Lung (tissue), 12 donors: ENCODE results near the gene FOXC2. TPM values are rescaled to one million over a fixed set of nuclear protein-coding genes. Genes with fewer than 3 reads are reported as not detected.

Source experiments
- ATAC-seq: fragments of 200-7000 bp; cut with Tn5 transposase; one replicate; pipeline ENCODE4 v1.9.1; 2020; ENCODE audit warnings: moderate number of reproducible peaks; ENCODE audit not compliant: insufficient read depth, low FRiP score
- DNase-seq, 3 donors: peaks; one replicate each; pipeline ENCODE4 v3.0.0-alpha.2; 2013 to 2017
- H3K27ac ChIP-seq, 2 donors: one replicate each; pipeline ENCODE4 v1.5.1; 2013; ENCODE audit warnings: mild to moderate bottlenecking in 2 of 2, moderate library complexity in 2 of 2, control low read depth in 1 of 2, inconsistent platforms in 1 of 2, low read depth in 1 of 2, low read length in 1 of 2
- H3K27me3 ChIP-seq, 3 donors: one replicate each; pipeline ENCODE4 v1.5.1; 2013; ENCODE audit warnings: low read length in 2 of 3; ENCODE audit not compliant: control insufficient read depth in 3 of 3, insufficient read depth in 3 of 3
- H3K36me3 ChIP-seq, 4 donors: one replicate each; pipeline ENCODE4 v1.5.1; 2013; ENCODE audit warnings: low read length in 4 of 4, mild to moderate bottlenecking in 1 of 4, moderate library complexity in 1 of 4; ENCODE audit not compliant: control insufficient read depth in 4 of 4, insufficient read depth in 4 of 4
- H3K4me1 ChIP-seq, 5 donors: one replicate each; pipeline ENCODE4 v1.5.1; 2013; ENCODE audit warnings: low read length in 5 of 5, mild to moderate bottlenecking in 2 of 5, moderate library complexity in 1 of 5; ENCODE audit not compliant: control insufficient read depth in 5 of 5, insufficient read depth in 5 of 5
- H3K4me3 ChIP-seq: one replicate; pipeline ENCODE4 v1.5.1; 2013; ENCODE audit warnings: mild to moderate bottlenecking, control low read depth, moderate library complexity
- H3K9ac ChIP-seq, 2 donors: one replicate each; pipeline ENCODE4 v1.5.1; 2013; ENCODE audit warnings: low read length in 2 of 2, control low read depth in 1 of 2; ENCODE audit not compliant: insufficient read depth in 1 of 2
- H3K9me3 ChIP-seq, 4 donors: one replicate each; pipeline ENCODE4 v1.5.1; 2013; ENCODE audit warnings: low read length in 3 of 4, mild to moderate bottlenecking in 1 of 4, moderate library complexity in 1 of 4; ENCODE audit not compliant: control insufficient read depth in 4 of 4, insufficient read depth in 3 of 4
- WGBS, 2 donors: extraction: QIAGEN DNeasy Blood & Tissue Kit; methylation state at CpG; one replicate each; pipeline ENCODE4 v1.1.7; 2013; 5-methylcytosine and 5-hydroxymethylcytosine counted together
- polyA plus RNA-seq, 2 donors: library from polyadenylated mRNA; stranded (reverse); fragments of 200-250 nt; gene quantifications; one replicate each; pipeline ENCODE4 v1.2.1, GENCODE V29; 2013
- total RNA-seq, 2 donors: library from RNA; depleted of rRNA in 1 of 2; stranded (reverse); fragments of >200 nt in 1 of 2; gene quantifications; one replicate each; pipeline ENCODE4 v1.2.1, GENCODE V29; 2014 to 2021
- TF ChIP-seq, protein P1 (sequence below): IDR thresholded peaks from 2 replicates; pipeline ENCODE4 v1.5.1; 2012; ENCODE audit warnings: mild to moderate bottlenecking; ENCODE audit errors: control extremely low read depth, extremely low read depth
- donor health status: control.
- donor health status: control.
- donor health status: Bipolar disorder and iron deficiency.
- donor health status: healthy.
- donor health status: DM: yes; HTN: yes; CAD: no.

The FOXC2 gene
- total and polyA plus RNA-seq, 4 donors, result 0.37 to 2.7 (median 0.63) TPM

GRCh38 chr16:86572041-86572521, 5.5 kb downstream of the FOXC2 start:
- peaks cover 0 to 17% (median 7%) of the 10 kb centered on the region in 5 donors for H3K4me1 ChIP-seq
- H3K27me3 ChIP-seq, result peaks cover 9 to 66% (median 64%) of the 10 kb centered on the region in 3 donors
- H3K4me3 ChIP-seq, result no peak overlapping the region
- H3K9me3 ChIP-seq, result peaks cover 0 to 2% (median 0%) of the 10 kb centered on the region in 4 donors
- TF ChIP-seq, protein P1, sequence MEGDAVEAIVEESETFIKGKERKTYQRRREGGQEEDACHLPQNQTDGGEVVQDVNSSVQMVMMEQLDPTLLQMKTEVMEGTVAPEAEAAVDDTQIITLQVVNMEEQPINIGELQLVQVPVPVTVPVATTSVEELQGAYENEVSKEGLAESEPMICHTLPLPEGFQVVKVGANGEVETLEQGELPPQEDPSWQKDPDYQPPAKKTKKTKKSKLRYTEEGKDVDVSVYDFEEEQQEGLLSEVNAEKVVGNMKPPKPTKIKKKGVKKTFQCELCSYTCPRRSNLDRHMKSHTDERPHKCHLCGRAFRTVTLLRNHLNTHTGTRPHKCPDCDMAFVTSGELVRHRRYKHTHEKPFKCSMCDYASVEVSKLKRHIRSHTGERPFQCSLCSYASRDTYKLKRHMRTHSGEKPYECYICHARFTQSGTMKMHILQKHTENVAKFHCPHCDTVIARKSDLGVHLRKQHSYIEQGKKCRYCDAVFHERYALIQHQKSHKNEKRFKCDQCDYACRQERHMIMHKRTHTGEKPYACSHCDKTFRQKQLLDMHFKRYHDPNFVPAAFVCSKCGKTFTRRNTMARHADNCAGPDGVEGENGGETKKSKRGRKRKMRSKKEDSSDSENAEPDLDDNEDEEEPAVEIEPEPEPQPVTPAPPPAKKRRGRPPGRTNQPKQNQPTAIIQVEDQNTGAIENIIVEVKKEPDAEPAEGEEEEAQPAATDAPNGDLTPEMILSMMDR, result no peak
- H3K27ac ChIP-seq, result no peak overlapping the region
- no peak for DNase-seq
- H3K36me3 ChIP-seq, result no peaks in the 10 kb centered on the region
- no peak for ATAC-seq
- 84 to 85% methylated on average over 12 of the region's 12 CpGs for WGBS, 2 donors
- H3K9ac ChIP-seq, result no peak overlapping the region

- peaks cover 0 to 22% (median 9%) of the 10 kb centered on the region in 5 donors for H3K4me1 ChIP-seq
- H3K27ac ChIP-seq, result no peak overlapping the region
- DNase-seq (no peak), ATAC-seq (no peak)
- peaks cover 6 to 69% (median 64%) of the 10 kb centered on the region in 3 donors for H3K27me3 ChIP-seq
- H3K9me3 ChIP-seq, result no peaks in the 10 kb centered on the region
- no peaks in the 10 kb centered on the region for H3K36me3 ChIP-seq
- no peak overlapping the region for H3K9ac ChIP-seq
- TF ChIP-seq, protein P1, result no peak
- no peak overlapping the region for H3K4me3 ChIP-seq
- WGBS, 2 donors, result 87 to 88% methylated on average over 8 of the region's 8 CpGs
These were observed 6.0 kb downstream of the FOXC2 start for GRCh38 chr16:86572606-86573005.

DNA sequence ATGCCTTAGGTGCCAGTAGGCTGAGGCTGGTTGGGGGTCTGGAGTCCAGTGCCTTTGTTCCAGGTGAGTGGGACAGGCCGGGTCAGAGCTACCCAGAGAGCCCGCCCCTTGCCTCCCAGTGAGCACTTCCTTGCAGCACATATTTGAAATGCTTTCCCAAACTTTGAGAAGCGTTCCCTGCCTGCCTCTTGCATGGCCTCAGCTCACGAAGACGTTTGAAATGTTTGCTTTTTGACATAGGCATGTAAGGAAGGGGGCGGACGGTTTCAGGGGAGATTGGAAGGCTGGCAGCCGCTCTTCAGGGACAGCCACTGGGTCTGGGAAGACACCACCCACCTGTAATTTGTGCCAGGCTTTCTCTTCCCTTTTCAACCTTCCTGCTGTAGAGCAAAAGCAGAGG, 6.6 kb downstream of the FOXC2 start:
- Histone ChIP-seq H3K36me3 (no peaks in the 10 kb centered on the region), H3K4me1 (peaks cover 0 to 26% (median 9%) of the 10 kb centered on the region in 5 donors), H3K27me3 (peaks cover 6 to 69% (median 68%) of the 10 kb centered on the region in 3 donors), H3K9ac (no peak overlapping the region), H3K27ac (no peak overlapping the region), H3K4me3 (no peak overlapping the region), H3K9me3 (no peaks in the 10 kb centered on the region)
- ATAC-seq (no peak), DNase-seq (no peak)
- TF ChIP-seq, protein P1, result no peak
- 65 to 77% methylated on average over 8 of the region's 8 CpGs for WGBS, 2 donors
